Peyer's patch (tissue), 4 donors: Measurements from ENCODE around the gene ALOXE3. TPM values are rescaled to one million over a fixed set of nuclear protein-coding genes. Genes with fewer than 3 reads are reported as not detected.

Experiments used
- DNase-seq, 3 donors: peaks; one replicate each; pipeline ENCODE4 v3.0.0-alpha.2; 2017 to 2019
- H3K27ac ChIP-seq, 4 donors: fragments of 200-600 bp; sonication (generic); one replicate each; pipeline ENCODE4 v1.5.1; 2016 to 2019
- H3K27me3 ChIP-seq, 2 donors: fragments of 200-600 bp; sonication (generic); one replicate each; pipeline ENCODE4 v1.5.1; 2019
- H3K36me3 ChIP-seq, 3 donors: fragments of 200-600 bp; sonication (generic); one replicate each; pipeline ENCODE4 v1.5.1; 2016 to 2019
- H3K4me1 ChIP-seq, 4 donors: fragments of 200-600 bp; sonication (generic); one replicate each; pipeline ENCODE4 v1.5.1; 2016 to 2019
- H3K4me3 ChIP-seq, 4 donors: fragments of 200-600 bp; sonication (generic); 1 replicate in 3 of 4; 2 replicates in 1 of 4; pipeline ENCODE4 v1.5.1; 2016 to 2019; ENCODE audit warnings: mild to moderate bottlenecking in 1 of 4
- H3K9me3 ChIP-seq, 4 donors: fragments of 200-600 bp; sonication (generic); one replicate each; pipeline ENCODE4 v1.5.1; 2016 to 2019; ENCODE audit warnings: mild to moderate bottlenecking in 1 of 4
- CTCF ChIP-seq, 6 experiments: fragments of 450-650 bp in 4 of 6; fragments of 200-600 bp in 2 of 6; sonication (generic) in 1 of 6; IDR thresholded peaks; one replicate each; pipeline ENCODE4 v1.5.1; 2017 to 2019; ENCODE audit warnings: antibody characterized with exemption in 6 of 6, mild to moderate bottlenecking in 3 of 6, moderate library complexity in 1 of 6
- POLR2A ChIP-seq, 2 donors: fragments of 450-650 bp; IDR thresholded peaks; one replicate each; pipeline ENCODE4 v1.5.1; 2017; ENCODE audit warnings: antibody characterized with exemption in 2 of 2, mild to moderate bottlenecking in 2 of 2, moderate library complexity in 2 of 2
- total RNA-seq, 4 donors: library from RNA; depleted of rRNA; stranded (reverse); fragments of >200 nt; gene quantifications; one replicate each; pipeline ENCODE4 v1.1.0, GENCODE V29; 2016

Gene ALOXE3
- total RNA-seq, 4 donors from 2014 or later, result not detected

- no peak for DNase-seq
- no peaks in the 10 kb centered on the region for H3K36me3 ChIP-seq
- H3K27ac ChIP-seq, result no peak overlapping the region
- peaks cover 0 to 27% of the 10 kb centered on the region in 2 donors for H3K27me3 ChIP-seq
- H3K4me1 ChIP-seq, result peaks cover 5 to 34% (median 18%) of the 10 kb centered on the region in 4 donors
- H3K4me3 ChIP-seq, result no peak overlapping the region
- TF ChIP-seq CTCF (IDR thresholded peaks at IDR 0.05), result no peak
- TF ChIP-seq POLR2A (IDR thresholded peaks at IDR 0.05), result no peak
- no peaks in the 10 kb centered on the region for H3K9me3 ChIP-seq
Observed at GRCh38 chr17:8075081-8075480, 43.2 kb downstream of the ALOXE3 start.

- Histone ChIP-seq H3K27ac (no peak overlapping the region), H3K4me1 (peaks cover 5 to 34% (median 16%) of the 10 kb centered on the region in 4 donors), H3K27me3 (peaks cover 0 to 27% of the 10 kb centered on the region in 2 donors), H3K4me3 (no peak overlapping the region), H3K36me3 (no peaks in the 10 kb centered on the region), H3K9me3 (no peaks in the 10 kb centered on the region)
- TF ChIP-seq CTCF (IDR thresholded peaks at IDR 0.05) (no peak), POLR2A (IDR thresholded peaks at IDR 0.05) (no peak)
- no peak for DNase-seq
Observed at GRCh38 chr17:8074554-8074953, 43.8 kb downstream of the ALOXE3 start.

- DNase-seq, result peak; percentile 61 to 87 (median 85)
- H3K4me1 ChIP-seq, result peaks cover 9 to 34% (median 14%) of the 10 kb centered on the region in 4 donors
- no peaks in the 10 kb centered on the region for H3K9me3 ChIP-seq
- TF ChIP-seq POLR2A (IDR thresholded peaks at IDR 0.05), result no peak
- peak; percentile 67 to 92 (median 82) for TF ChIP-seq CTCF (IDR thresholded peaks at IDR 0.05)
- no peak overlapping the region for H3K27ac ChIP-seq
- no peaks in the 10 kb centered on the region for H3K36me3 ChIP-seq
- peaks cover 0 to 27% of the 10 kb centered on the region in 2 donors for H3K27me3 ChIP-seq
- peak overlapping the region in 3 of 4 donors; percentile 6 to 35 (median 33) for H3K4me3 ChIP-seq
Observed at GRCh38 chr17:8073627-8074484, 44.5 kb downstream of the ALOXE3 start.

- Histone ChIP-seq H3K4me1 (peaks cover 9 to 41% (median 14%) of the 10 kb centered on the region in 4 donors), H3K27me3 (peaks cover 0 to 27% of the 10 kb centered on the region in 2 donors), H3K27ac (no peak overlapping the region), H3K9me3 (no peaks in the 10 kb centered on the region), H3K4me3 (peak overlapping the region; percentile 6 to 35 (median 23)), H3K36me3 (no peaks in the 10 kb centered on the region)
- no peak for TF ChIP-seq CTCF (IDR thresholded peaks at IDR 0.05)
- TF ChIP-seq POLR2A (IDR thresholded peaks at IDR 0.05), result no peak
- peak in 2 of 3 donors; percentile 50 to 64 for DNase-seq
Observed at GRCh38 chr17:8072729-8073461, 45.4 kb downstream of the ALOXE3 start.

GRCh38 chr17:8072341-8072728, 46.0 kb downstream of the ALOXE3 start:
- Histone ChIP-seq H3K27ac (no peak overlapping the region), H3K36me3 (no peaks in the 10 kb centered on the region), H3K9me3 (no peaks in the 10 kb centered on the region), H3K27me3 (peaks cover 0 to 27% of the 10 kb centered on the region in 2 donors), H3K4me1 (peaks cover 9 to 41% (median 14%) of the 10 kb centered on the region in 4 donors), H3K4me3 (peak overlapping the region in 2 of 4 donors; percentile 33 to 35)
- TF ChIP-seq POLR2A (IDR thresholded peaks at IDR 0.05) (no peak), CTCF (IDR thresholded peaks at IDR 0.05) (no peak)
- DNase-seq, result peak in 1 of 3 donors; percentile 50
